ENCODE results near the gene TAF5L. TPM values are rescaled to one million over a fixed set of nuclear protein-coding genes. Genes with fewer than 3 reads are reported as not detected.
"Not testable (repeated sequence)": the region's sequence is repeated elsewhere in the genome, so short reads cannot be mapped to it uniquely, and the experiment has no call there.

The TAF5L gene
- total RNA-seq, 2 donors from 2014 or later: 14.1 to 25.0 TPM

DNA sequence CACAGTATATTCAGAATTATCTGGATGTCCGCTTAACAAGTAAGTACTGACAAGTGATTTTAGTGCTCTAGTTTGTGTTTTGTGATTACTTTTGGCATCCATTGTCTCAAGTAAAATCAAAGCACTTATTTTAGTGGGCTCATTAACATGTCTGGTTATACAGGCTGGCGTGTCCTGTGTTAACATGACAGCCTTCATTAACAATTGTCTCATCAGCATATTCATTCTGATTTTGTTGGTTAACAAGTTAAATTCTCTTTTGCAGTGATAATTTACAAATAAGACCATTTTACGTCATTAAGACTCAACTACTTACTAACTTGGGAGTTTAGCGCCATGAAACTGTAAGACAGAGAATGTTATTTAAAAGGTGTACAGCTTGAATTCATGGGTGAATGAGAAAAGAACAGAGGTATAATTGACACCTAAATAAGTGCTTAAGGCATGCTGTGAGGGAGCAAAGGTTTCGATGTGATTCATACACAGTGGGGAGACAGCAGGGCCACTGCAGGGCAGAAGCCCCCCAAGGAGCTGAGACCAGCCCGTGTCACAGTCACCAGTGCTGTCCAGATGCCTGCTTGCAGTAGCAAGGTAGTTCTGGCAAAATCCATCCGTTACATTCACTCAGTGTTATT is 22.4 kb downstream of the TAF5L start:
- Mint-ChIP-seq H3K4me1 (peaks cover 22% of the 10 kb centered on the region), H3K36me3 (ENCODE audit: low read depth) (peaks cover 91% of the 10 kb centered on the region), H3K27me3 (no peaks in the 10 kb centered on the region), H3K27ac (no peak overlapping the region), H3K9me3 (no peaks in the 10 kb centered on the region), H3K4me3 (no peak overlapping the region)
- no peak for ATAC-seq (replicated peaks)

DNA sequence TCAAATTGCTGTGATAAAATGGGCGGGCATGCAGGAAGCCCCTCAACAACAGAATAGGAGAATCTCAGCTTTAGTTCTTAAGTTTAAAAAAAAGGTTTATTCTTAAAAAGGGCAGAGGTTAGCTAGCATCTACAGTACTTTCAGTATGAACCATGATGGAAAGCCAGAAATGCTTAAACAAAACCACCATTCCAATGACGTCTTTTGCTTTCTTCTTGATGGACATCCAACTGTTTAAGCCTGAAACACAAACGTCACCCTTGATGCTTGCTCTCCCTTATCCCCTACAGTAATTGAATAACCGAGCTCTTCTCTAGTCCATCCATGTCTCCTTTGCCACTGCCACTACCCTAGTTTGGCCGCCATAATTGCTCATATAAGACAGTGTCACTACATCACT is 25.7 kb downstream of the TAF5L start:
- no peaks in the 10 kb centered on the region for H3K27me3 Mint-ChIP-seq
- peak; percentile 72 for ATAC-seq (replicated peaks)
- H3K27ac Mint-ChIP-seq: peak overlapping the region; percentile 12
- H3K9me3 Mint-ChIP-seq: no peaks in the 10 kb centered on the region
- no peak overlapping the region for H3K4me3 Mint-ChIP-seq
- H3K36me3 Mint-ChIP-seq (ENCODE audit: low read depth): peaks cover 76% of the 10 kb centered on the region
- H3K4me1 Mint-ChIP-seq: peaks cover 20% of the 10 kb centered on the region

DNA sequence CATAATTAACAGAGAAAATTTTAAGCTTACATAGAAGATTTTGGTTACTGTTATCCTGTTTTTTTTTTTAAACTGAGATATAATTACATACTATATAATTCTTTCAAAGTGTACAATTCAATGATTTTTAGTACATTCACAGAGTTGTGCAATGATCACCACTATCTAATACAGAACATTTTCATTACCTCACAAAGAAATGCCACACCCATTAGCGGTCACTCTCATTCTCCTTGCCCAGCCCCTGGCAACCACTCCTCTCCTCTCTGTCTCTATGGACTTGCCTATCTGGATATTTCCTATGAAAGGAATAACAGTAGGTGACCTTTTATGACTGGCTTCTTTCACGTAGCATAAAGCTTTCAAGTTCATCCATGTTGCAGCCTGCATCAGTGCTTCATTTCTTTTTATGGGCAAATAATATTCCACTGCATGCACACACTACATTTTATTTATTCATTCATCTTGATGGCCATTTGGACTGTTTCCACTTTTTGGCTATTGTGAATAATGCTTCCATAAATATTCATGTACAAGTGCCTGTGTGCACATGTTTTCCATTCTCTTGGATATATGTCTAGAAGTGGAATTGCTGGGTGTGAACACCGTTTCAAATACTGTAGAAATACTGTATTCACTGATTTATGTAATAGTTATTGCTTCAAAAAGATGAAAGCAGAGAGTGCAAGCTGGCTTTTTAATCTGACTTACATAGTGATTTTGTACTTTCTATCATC is 26.5 kb downstream of the TAF5L start:
- Mint-ChIP-seq H3K4me1 (peaks cover 20% of the 10 kb centered on the region), H3K9me3 (no peaks in the 10 kb centered on the region), H3K27ac (no peak overlapping the region), H3K36me3 (ENCODE audit: low read depth) (peaks cover 77% of the 10 kb centered on the region), H3K4me3 (no peak overlapping the region), H3K27me3 (no peaks in the 10 kb centered on the region)
- ATAC-seq (replicated peaks): no peak

DNA sequence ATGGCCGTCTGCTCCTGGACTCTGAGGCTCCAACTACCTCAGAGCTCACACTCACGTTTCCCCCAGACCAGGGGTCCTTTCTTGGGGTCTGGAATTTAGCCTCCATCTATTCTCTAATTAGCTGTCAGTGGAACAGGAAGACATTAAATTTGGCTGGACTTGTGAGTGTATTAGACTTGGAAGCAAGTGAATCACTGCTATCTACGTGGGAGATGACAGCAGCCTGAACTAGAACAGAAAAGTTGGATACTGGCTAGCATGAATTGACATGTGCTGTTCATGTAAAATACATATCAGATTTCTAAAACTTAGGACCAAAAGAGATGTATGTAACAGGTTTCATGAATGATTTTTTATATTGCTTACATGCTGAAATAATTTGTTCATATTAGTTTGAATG is 28.0 kb downstream of the TAF5L start:
- ATAC-seq (replicated peaks): no peak
- Mint-ChIP-seq H3K4me3 (no peak overlapping the region), H3K27me3 (no peaks in the 10 kb centered on the region), H3K9me3 (no peaks in the 10 kb centered on the region), H3K36me3 (ENCODE audit: low read depth) (peaks cover 78% of the 10 kb centered on the region), H3K27ac (no peak overlapping the region), H3K4me1 (peaks cover 20% of the 10 kb centered on the region)

DNA sequence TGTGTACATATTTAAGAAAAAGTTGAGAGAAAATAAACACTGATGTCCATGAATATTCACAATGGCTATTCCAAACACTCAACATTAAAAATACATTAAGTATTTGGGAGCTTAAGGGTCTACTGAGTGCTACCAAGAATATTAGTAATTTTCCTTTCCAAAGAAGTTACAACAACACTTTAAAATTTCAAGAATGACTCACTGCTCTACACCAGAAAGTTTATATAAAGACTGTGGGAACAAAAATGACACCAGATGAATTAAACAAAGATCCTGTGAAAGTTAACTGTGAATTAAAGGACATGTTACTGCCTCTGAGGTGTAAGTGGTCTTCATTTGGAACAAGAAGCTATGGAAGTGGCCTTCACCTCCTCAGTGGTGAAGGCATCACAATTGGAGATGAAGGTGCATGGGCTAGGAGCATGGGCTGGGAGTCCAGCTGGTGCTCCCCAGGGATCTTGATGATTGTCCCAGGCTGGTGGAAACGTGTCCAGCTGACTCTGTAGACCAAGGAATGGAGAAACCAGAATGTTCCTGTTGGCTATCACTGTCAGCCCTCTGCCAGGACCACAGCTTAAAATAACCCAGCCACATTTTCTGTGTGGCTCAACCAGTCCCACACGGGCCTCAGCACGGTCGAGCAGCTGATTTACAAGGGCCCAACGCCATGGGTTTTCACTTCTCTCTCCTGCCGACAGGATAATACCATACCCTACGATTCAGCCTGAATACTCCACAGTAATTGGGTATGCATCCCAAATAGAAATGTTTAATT is 28.8 kb downstream of the TAF5L start:
- Mint-ChIP-seq H3K27ac (peak overlapping the region; percentile 49), H3K36me3 (ENCODE audit: low read depth) (peaks cover 77% of the 10 kb centered on the region), H3K27me3 (no peaks in the 10 kb centered on the region), H3K4me1 (peaks cover 20% of the 10 kb centered on the region), H3K4me3 (no peak overlapping the region), H3K9me3 (no peaks in the 10 kb centered on the region)
- ATAC-seq (replicated peaks): no peak

DNA sequence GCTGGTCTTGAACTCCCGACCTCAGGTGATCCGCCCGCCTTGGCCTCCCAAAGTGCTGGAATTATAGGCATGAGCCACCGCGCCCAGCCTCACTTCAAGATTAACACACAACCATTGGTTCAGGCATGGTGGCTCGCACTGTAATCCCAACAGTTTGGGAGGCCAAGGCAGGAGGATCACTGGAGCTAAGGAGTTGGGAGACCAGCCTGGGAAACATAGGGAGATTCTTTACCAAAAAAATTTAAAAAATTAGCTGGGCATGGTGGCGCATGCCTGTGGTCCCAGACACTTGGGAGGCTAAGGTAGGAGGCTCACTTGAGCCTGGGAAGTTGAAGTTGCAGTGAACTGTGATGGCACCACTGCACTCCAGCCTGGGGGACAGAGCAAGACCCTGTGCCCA is 30.0 kb downstream of the TAF5L start:
- Mint-ChIP-seq H3K36me3 (ENCODE audit: low read depth) (peaks cover 69% of the 10 kb centered on the region), H3K4me1 (peaks cover 12% of the 10 kb centered on the region)
- H3K27ac Mint-ChIP-seq; ATAC-seq (replicated peaks); H3K9me3 Mint-ChIP-seq; H3K27me3 Mint-ChIP-seq; H3K4me3 Mint-ChIP-seq: not testable (repeated sequence)

DNA sequence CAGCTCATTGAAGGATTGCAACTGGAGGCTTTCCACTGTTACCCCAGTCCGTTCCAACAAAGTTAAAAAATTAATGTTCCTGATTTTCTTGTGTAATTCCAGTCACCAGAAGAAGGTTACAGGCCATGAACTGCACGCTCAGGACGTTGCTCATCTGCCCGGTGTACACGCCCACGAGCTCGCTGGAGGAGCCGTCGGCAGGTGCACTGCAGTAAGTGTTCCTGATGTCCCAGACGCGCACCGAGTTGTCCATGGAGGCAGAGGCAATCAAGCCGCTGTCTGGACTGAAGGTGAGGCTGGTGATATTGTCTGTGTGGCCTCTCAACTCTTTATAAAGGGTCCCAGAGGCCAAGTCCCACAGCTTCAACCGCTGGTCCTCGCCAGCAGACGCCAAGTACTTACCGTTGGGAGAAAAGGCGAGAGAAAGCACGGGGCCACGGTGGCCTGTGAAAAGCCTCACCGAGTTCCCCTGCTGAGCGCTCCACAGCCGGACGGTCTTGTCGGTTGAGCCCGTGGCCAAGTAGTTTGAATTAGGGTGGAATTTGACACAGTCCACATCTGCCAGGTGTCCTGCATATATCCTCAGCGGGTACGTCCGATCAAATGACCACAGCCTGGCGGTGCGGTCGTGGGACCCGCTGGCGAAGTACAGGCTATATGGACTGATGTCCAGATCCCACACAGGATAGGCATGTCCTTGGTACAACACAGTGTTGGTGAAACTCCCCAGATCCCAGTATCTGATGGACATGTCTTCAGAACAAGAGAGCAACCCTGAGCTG is 31.5 kb downstream of the TAF5L start:
- H3K4me3 Mint-ChIP-seq: no peak overlapping the region
- no peak for ATAC-seq (replicated peaks)
- H3K27me3 Mint-ChIP-seq: no peaks in the 10 kb centered on the region
- H3K36me3 Mint-ChIP-seq (ENCODE audit: low read depth): peaks cover 56% of the 10 kb centered on the region
- H3K27ac Mint-ChIP-seq: no peak overlapping the region
- peaks cover 5% of the 10 kb centered on the region for H3K4me1 Mint-ChIP-seq
- H3K9me3 Mint-ChIP-seq: no peaks in the 10 kb centered on the region

DNA sequence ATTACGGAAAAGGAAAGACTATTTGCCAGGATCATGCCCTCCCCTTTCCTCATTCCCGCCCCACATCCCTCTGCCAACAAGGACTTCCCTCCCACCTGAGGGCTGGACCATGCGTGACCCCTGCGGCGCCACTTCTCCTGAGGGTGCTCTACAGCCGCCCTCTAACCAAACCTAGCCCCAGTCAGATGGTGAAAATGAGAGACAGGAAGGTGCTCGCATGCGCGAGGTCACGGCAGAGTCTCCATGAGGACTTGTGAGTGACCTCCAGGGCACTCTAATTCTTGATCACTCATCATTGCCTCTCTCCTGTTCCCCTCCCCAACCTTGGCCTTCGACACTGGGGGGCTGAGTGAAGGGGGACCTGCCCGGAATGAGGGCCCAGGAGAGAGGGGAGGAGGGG is 32.1 kb downstream of the TAF5L start:
- Mint-ChIP-seq H3K27me3 (no peaks in the 10 kb centered on the region), H3K4me3 (no peak overlapping the region)
- ATAC-seq (replicated peaks): no peak

DNA sequence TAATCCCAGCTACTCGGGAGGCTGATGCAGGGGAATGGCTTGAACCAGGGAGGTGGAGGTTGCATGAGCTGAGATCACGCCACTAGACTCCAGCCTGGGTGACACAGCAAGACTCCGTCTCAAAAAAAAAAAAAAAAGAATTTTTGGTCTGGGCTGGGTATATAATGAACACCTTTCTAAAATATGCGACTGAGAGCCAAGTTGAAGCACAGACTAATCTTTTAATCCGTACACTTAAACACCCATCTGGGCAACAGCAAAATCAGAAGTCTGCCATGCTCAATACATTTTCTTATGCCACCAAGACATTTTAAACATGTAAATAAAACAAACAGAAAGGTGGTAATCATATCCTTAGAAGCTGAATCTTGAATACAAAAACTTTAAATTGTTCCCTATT is 35.8 kb downstream of the TAF5L start:
- no peaks in the 10 kb centered on the region for H3K9me3 Mint-ChIP-seq
- no peak overlapping the region for H3K27ac Mint-ChIP-seq
- peaks cover 33% of the 10 kb centered on the region for H3K36me3 Mint-ChIP-seq (ENCODE audit: low read depth)
- H3K4me1 Mint-ChIP-seq: no peaks in the 10 kb centered on the region
- no peaks in the 10 kb centered on the region for H3K27me3 Mint-ChIP-seq
- H3K4me3 Mint-ChIP-seq: no peak overlapping the region
- no peak for ATAC-seq (replicated peaks)

More for the DNA sequence above, 32.1 kb downstream of the TAF5L start:
- Mint-ChIP-seq H3K9me3 (no peaks in the 10 kb centered on the region), H3K36me3 (ENCODE audit: low read depth) (peaks cover 52% of the 10 kb centered on the region), H3K27ac (no peak overlapping the region), H3K4me1 (peaks cover 5% of the 10 kb centered on the region)

DNA sequence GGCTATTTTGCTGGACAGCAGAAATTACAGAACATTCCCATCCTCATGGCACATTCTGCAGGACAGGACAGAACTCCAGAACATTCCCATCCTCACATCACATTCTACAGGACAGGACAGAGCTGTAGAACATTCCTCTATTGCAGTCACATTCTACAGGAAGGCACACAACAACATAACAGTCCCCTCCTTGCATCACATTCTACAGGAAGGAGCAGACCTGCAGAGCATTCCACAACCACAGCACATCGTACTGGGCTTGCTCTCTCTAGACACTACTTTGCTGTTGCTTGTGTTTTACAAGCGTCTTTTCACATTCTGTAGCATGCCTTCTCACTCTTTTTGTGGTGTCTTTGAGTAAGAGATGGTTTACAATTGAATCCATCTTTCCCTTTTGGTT is 40.6 kb downstream of the TAF5L start:
- Mint-ChIP-seq H3K36me3 (ENCODE audit: low read depth) (no peaks in the 10 kb centered on the region), H3K4me3 (no peak overlapping the region), H3K27ac (no peak overlapping the region), H3K9me3 (no peaks in the 10 kb centered on the region), H3K4me1 (no peaks in the 10 kb centered on the region), H3K27me3 (no peaks in the 10 kb centered on the region)
- ATAC-seq (replicated peaks): no peak

DNA sequence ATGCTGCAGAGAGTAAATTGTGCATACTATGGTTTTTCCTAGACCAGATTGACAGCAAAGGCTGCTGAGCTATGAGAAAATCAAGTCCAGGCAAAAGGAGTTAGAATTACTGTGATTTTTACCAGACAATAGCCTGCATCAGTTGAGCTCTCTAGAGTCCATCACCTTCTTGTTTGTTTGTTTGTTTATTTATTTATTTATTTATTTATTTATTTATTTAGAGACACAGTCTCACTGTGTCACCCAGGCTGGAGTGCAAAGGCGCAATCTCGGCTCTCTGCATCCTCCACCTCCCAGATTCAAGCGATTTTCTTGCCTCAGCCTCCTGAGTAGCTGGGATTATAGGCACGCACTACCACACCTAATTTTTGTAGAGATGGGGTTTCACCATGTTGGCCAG is 43.2 kb downstream of the TAF5L start:
- no peak for ATAC-seq (replicated peaks)
- Mint-ChIP-seq H3K4me1 (no peaks in the 10 kb centered on the region), H3K27me3 (peaks cover 6% of the 10 kb centered on the region), H3K36me3 (ENCODE audit: low read depth) (no peaks in the 10 kb centered on the region), H3K4me3 (no peak overlapping the region), H3K9me3 (no peaks in the 10 kb centered on the region), H3K27ac (no peak overlapping the region)

DNA sequence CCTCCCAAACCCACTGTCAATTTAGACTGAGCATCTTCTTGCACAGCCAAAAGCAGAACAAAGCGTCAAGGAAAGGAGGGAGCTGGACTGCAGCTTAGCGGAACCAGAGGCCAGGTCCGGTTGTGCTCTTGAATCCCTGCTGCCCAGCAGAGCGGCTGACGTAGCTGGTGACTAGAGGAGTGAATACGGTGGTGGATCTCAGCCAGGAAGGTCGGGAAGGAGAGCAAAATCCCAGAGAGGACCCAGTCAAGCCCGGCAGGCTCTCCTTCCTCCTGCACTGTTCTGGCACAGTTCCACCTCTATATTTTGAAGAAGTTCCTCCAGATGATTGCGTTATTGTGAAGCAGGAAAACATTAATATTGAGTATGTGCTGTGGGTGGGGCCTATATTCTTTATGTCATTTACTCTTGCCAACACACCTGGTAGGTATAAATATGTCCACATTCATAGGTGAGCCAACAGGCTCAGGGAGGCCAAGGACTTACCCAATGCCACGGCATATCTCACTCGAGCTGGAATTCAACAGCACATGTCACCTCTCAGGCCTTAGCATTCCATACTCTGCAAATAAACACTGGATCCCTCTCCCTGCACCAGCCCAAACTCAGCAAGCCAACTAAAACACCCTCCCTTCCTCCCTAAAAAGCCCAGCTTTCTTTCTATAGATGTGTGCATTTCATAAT is 43.8 kb downstream of the TAF5L start:
- Mint-ChIP-seq H3K27me3 (peaks cover 7% of the 10 kb centered on the region), H3K4me1 (no peaks in the 10 kb centered on the region), H3K9me3 (no peaks in the 10 kb centered on the region), H3K36me3 (ENCODE audit: low read depth) (no peaks in the 10 kb centered on the region), H3K27ac (no peak overlapping the region), H3K4me3 (no peak overlapping the region)
- ATAC-seq (replicated peaks): no peak

DNA sequence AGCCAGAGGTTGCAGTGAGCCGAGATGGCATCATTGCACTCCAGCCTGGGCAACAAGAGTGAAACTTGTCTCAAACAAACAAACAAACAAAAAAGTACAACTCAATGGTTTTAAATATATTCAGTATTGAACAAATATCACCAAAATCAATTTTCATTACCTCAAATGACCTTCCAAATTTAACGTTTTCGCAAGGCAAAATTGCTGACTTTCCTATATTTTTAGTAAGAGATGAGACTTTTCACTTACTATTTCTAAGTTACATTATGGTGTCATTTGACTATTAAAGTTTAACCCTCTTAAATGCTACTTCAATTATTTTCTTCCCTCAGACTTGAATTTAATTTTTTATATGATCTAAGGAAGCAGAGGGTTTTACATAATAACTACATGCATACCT is 44.4 kb downstream of the TAF5L start:
- Mint-ChIP-seq H3K36me3 (ENCODE audit: low read depth) (no peaks in the 10 kb centered on the region), H3K4me3 (no peak overlapping the region), H3K4me1 (no peaks in the 10 kb centered on the region), H3K27me3 (peaks cover 7% of the 10 kb centered on the region), H3K27ac (no peak overlapping the region), H3K9me3 (no peaks in the 10 kb centered on the region)
- no peak for ATAC-seq (replicated peaks)
